ENCODE data around the gene OSBPL5. TPM values are rescaled to one million over a fixed set of nuclear protein-coding genes. Genes with fewer than 3 reads are reported as not detected.

Gene OSBPL5
- total and polyA plus RNA-seq, 3 experiments from 2014 or later: 2.6 to 8.5 (median 2.7) TPM

- Mint-ChIP-seq H3K4me3 (no peak overlapping the region), H3K4me1 (peaks cover 13 to 29% (median 24%) of the 10 kb centered on the region in 3 donors), H3K27me3 (no peaks in the 10 kb centered on the region), H3K27ac (no peak overlapping the region), H3K36me3 (no peaks in the 10 kb centered on the region), H3K9me3 (no peaks in the 10 kb centered on the region)
- Histone ChIP-seq H3K4me1 (ENCODE audit: insufficient read depth, low read length) (peaks cover 18% of the 10 kb centered on the region), H3K36me3 (ENCODE audit: insufficient read depth, low read length) (no peaks in the 10 kb centered on the region), H3K9me3 (ENCODE audit: low read length) (no peaks in the 10 kb centered on the region), H3K27ac (ENCODE audit: low read depth, low read length) (no peak overlapping the region), H3K27me3 (ENCODE audit: insufficient read depth, low read length, poor library complexity, severe bottlenecking) (no peaks in the 10 kb centered on the region), H3K4me3 (ENCODE audit: low read length) (no peak overlapping the region)
- ChIA-PET CTCF (no interaction called here), POLR2A (no interaction called here)
- DNase-seq: no peak
Observed at GRCh38 chr11:3140291-3140603, 24.9 kb downstream of the OSBPL5 start.

DNA sequence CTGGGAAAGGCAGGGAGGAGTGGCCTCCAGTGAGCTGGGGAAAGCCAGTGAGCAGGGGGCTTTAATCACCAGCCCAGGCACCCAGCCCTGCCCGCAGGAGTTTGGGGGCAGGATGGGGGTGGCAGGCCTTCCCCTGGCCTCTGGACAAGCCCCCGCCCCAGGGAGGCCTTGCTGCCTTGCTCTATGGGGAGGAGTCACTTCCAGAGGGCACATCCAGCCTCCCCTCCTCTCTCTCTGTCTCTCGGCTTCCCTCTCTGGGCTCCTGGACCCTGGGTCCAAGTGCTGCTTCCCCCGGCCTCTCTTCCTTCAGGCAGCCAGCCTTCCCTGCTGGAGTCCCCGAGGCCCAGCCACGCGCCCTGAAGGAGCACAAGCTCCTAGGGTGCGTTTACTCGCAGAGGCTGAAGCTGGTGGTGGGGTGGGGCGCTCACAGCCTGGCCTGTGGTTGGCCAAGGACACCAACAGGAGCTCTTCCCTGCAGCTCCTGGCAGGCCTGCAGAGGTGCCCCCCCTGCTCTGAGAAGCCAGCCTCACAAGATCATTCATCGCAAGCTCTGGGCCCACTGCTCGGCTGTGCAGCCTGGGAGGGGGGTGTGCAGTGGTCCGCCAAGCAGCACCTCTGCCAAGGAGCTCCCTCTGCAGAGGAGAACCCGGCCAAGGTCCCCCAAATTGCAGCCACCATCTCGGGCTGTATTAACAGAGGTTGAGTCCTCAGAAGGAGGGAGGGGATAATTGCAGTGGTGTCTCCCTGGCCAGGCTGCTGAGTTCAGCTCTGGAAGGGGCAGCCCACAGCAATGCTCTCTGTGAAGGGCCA is 25.4 kb downstream of the OSBPL5 start:
- Histone ChIP-seq H3K36me3 (ENCODE audit: insufficient read depth, low read length) (no peaks in the 10 kb centered on the region), H3K9me3 (ENCODE audit: low read length) (no peaks in the 10 kb centered on the region), H3K27ac (ENCODE audit: low read depth, low read length) (no peak overlapping the region), H3K4me3 (ENCODE audit: low read length) (no peak overlapping the region), H3K4me1 (ENCODE audit: insufficient read depth, low read length) (peaks cover 24% of the 10 kb centered on the region), H3K27me3 (ENCODE audit: insufficient read depth, low read length, poor library complexity, severe bottlenecking) (no peaks in the 10 kb centered on the region)
- peaks cover 13 to 34% (median 28%) of the 10 kb centered on the region in 3 donors for H3K4me1 Mint-ChIP-seq
- no peaks in the 10 kb centered on the region for H3K36me3 Mint-ChIP-seq
- CTCF ChIA-PET: no interaction called here
- no peak overlapping the region for H3K27ac Mint-ChIP-seq
- POLR2A ChIA-PET: no interaction called here
- H3K9me3 Mint-ChIP-seq: no peaks in the 10 kb centered on the region
- no peak for DNase-seq
- H3K27me3 Mint-ChIP-seq: no peaks in the 10 kb centered on the region
- no peak overlapping the region for H3K4me3 Mint-ChIP-seq

- Mint-ChIP-seq H3K36me3 (no peaks in the 10 kb centered on the region), H3K4me1 (peaks cover 13 to 34% (median 28%) of the 10 kb centered on the region in 3 donors), H3K4me3 (no peak overlapping the region), H3K27me3 (no peaks in the 10 kb centered on the region), H3K9me3 (no peaks in the 10 kb centered on the region), H3K27ac (peak overlapping the region in 1 of 8 donors; percentile 79)
- H3K9me3 ChIP-seq (ENCODE audit: low read length): no peaks in the 10 kb centered on the region
- H3K36me3 ChIP-seq (ENCODE audit: insufficient read depth, low read length): no peaks in the 10 kb centered on the region
- DNase-seq: no peak
- no peak overlapping the region for H3K27ac ChIP-seq (ENCODE audit: low read depth, low read length)
- H3K4me1 ChIP-seq (ENCODE audit: insufficient read depth, low read length): peaks cover 24% of the 10 kb centered on the region
- no peak overlapping the region for H3K4me3 ChIP-seq (ENCODE audit: low read length)
- H3K27me3 ChIP-seq (ENCODE audit: insufficient read depth, low read length, poor library complexity, severe bottlenecking): no peaks in the 10 kb centered on the region
- CTCF ChIA-PET: no interaction called here
- POLR2A ChIA-PET: no interaction called here
Observed at GRCh38 chr11:3139086-3139440, 26.0 kb downstream of the OSBPL5 start.

DNA sequence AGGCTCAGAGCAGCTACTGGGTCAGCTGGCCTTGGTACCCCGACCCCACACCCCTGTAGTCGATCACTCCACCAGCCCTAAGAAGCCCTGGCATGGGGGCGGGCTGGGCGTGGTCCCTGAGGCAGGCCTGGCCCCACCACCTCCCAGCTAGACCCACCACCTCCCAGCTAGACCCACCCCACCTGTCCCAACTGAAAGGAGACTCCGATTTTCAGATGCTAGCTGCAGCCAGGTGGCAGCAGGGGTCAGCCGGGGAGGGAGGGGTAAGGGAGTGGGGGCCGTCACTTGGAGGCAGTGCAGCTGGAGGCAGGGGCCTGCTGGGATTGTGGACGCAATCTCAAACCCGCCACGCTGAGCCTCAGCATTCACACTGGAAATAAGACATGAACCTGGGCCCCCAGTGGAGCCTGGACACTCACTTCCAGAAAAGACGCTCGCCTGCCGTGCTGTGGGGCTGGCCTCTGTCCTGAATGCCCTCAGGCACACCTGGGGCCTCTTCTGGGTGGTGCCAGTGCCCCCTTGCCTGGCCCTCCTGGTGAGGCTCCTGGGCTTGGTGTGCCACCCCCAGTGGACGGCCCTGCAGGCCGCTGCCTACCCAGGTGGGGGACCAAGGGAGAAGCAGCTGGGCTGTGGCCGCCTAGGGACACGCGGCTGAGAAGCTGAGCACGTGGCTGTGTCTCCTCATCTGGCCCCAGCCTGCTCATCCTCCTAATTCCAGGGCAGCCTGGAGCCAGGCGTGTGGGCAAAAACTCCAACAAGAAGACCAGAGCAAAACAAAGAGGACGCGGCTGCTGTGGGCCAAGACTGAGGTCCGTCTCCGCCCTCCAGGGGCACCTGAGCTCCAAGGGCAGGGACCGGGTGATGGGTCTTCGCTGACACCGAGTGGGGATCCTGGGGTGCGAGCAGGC is 26.7 kb downstream of the OSBPL5 start:
- Mint-ChIP-seq H3K36me3 (no peaks in the 10 kb centered on the region), H3K4me3 (no peak overlapping the region), H3K27me3 (no peaks in the 10 kb centered on the region), H3K9me3 (no peaks in the 10 kb centered on the region), H3K27ac (peak overlapping the region in 1 of 8 donors; percentile 68), H3K4me1 (peaks cover 13 to 34% (median 28%) of the 10 kb centered on the region in 3 donors)
- Histone ChIP-seq H3K27me3 (ENCODE audit: insufficient read depth, low read length, poor library complexity, severe bottlenecking) (no peaks in the 10 kb centered on the region), H3K4me3 (ENCODE audit: low read length) (no peak overlapping the region), H3K9me3 (ENCODE audit: low read length) (no peaks in the 10 kb centered on the region), H3K4me1 (ENCODE audit: insufficient read depth, low read length) (peaks cover 24% of the 10 kb centered on the region), H3K36me3 (ENCODE audit: insufficient read depth, low read length) (no peaks in the 10 kb centered on the region), H3K27ac (ENCODE audit: low read depth, low read length) (no peak overlapping the region)
- CTCF ChIA-PET: no interaction called here
- POLR2A ChIA-PET: no interaction called here
- no peak for DNase-seq

- POLR2A ChIA-PET: no interaction called here
- H3K9me3 ChIP-seq (ENCODE audit: low read length): no peaks in the 10 kb centered on the region
- no peaks in the 10 kb centered on the region for H3K9me3 Mint-ChIP-seq
- H3K36me3 ChIP-seq (ENCODE audit: insufficient read depth, low read length): no peaks in the 10 kb centered on the region
- H3K4me1 Mint-ChIP-seq: peaks cover 13 to 37% (median 28%) of the 10 kb centered on the region in 3 donors
- H3K36me3 Mint-ChIP-seq: no peaks in the 10 kb centered on the region
- CTCF ChIA-PET: no interaction called here
- H3K27ac ChIP-seq (ENCODE audit: low read depth, low read length): no peak overlapping the region
- peak overlapping the region in 4 of 8 donors; percentile 29 to 88 (median 46) for H3K27ac Mint-ChIP-seq
- no peaks in the 10 kb centered on the region for H3K27me3 Mint-ChIP-seq
- H3K4me3 ChIP-seq (ENCODE audit: low read length): no peak overlapping the region
- peak overlapping the region in 2 of 7 donors; percentile 15 to 49 for H3K4me3 Mint-ChIP-seq
- DNase-seq: peak in 1 of 5 donors; percentile 42
- H3K4me1 ChIP-seq (ENCODE audit: insufficient read depth, low read length): peaks cover 24% of the 10 kb centered on the region
- no peaks in the 10 kb centered on the region for H3K27me3 ChIP-seq (ENCODE audit: insufficient read depth, low read length, poor library complexity, severe bottlenecking)
Observed at GRCh38 chr11:3137486-3138177, 27.5 kb downstream of the OSBPL5 start.

DNA sequence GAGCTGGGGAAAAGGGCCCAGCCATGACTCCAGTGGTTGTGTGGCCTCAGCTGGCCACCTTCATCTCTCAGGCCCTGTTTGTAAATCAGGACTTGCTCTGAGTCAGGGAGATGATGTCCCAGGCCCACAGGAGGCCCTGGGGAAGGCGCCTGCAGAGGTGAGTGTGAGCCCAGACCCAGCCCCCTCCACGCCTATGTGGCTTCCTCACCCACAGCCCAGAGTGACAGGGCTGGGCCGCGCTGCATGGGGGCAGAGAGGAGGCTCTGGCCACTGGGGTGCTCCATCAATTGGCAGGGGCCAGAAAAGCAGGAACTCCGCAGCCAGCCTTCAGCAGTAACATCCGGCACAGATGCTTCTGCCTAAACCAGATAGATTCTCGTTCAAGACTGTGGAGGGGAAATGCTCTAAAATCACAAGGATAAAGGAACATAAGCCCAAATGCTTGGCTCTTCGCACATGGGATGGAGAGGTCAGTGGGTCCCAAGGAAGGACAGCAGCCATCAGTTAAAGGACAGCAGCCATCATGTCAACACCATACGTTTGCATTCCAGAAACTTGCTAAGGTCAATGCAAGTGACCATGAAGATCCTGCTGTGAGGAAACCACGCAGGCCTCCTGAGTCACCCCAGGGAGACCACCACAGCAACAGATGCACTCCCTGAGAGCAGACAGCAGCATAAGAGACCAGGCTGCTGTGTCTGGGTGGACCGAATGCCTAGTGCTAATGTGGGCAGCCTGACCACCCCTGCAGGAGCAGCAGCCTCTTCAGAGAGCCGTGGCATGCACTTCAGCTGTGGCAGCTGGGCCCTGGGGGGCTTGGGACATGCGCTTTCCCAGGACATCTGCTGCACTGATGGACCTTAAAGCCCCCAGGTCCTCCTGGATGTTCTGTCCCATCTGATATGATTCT is 28.3 kb downstream of the OSBPL5 start:
- Histone ChIP-seq H3K4me1 (ENCODE audit: insufficient read depth, low read length) (peaks cover 24% of the 10 kb centered on the region), H3K36me3 (ENCODE audit: insufficient read depth, low read length) (no peaks in the 10 kb centered on the region), H3K9me3 (ENCODE audit: low read length) (no peaks in the 10 kb centered on the region), H3K27ac (ENCODE audit: low read depth, low read length) (no peak overlapping the region), H3K4me3 (ENCODE audit: low read length) (no peak overlapping the region), H3K27me3 (ENCODE audit: insufficient read depth, low read length, poor library complexity, severe bottlenecking) (no peaks in the 10 kb centered on the region)
- Mint-ChIP-seq H3K4me1 (peaks cover 13 to 38% (median 28%) of the 10 kb centered on the region in 3 donors), H3K9me3 (no peaks in the 10 kb centered on the region), H3K27ac (peak overlapping the region; percentile 23 to 82 (median 58)), H3K4me3 (peak overlapping the region in 4 of 7 donors; percentile 26 to 84 (median 54)), H3K36me3 (no peaks in the 10 kb centered on the region), H3K27me3 (no peaks in the 10 kb centered on the region)
- DNase-seq: peak in 3 of 5 donors; percentile 13 to 37 (median 28)
- POLR2A ChIA-PET: no interaction called here
- CTCF ChIA-PET: no interaction called here

GRCh38 chr11:3135481-3136440 is 29.3 kb downstream of the OSBPL5 start:
- no peaks in the 10 kb centered on the region for H3K27me3 ChIP-seq (ENCODE audit: insufficient read depth, low read length, poor library complexity, severe bottlenecking)
- H3K27ac Mint-ChIP-seq: peak overlapping the region in 5 of 8 donors; percentile 42 to 69 (median 61)
- H3K4me1 ChIP-seq (ENCODE audit: insufficient read depth, low read length): peaks cover 24% of the 10 kb centered on the region
- no peak overlapping the region for H3K27ac ChIP-seq (ENCODE audit: low read depth, low read length)
- no peak overlapping the region for H3K4me3 ChIP-seq (ENCODE audit: low read length)
- no peaks in the 10 kb centered on the region for H3K9me3 Mint-ChIP-seq
- POLR2A ChIA-PET: no interaction called here
- no peaks in the 10 kb centered on the region for H3K27me3 Mint-ChIP-seq
- no peaks in the 10 kb centered on the region for H3K36me3 Mint-ChIP-seq
- H3K36me3 ChIP-seq (ENCODE audit: insufficient read depth, low read length): no peaks in the 10 kb centered on the region
- peak in 2 of 5 donors; percentile 27 to 39 for DNase-seq
- H3K4me1 Mint-ChIP-seq: peaks cover 13 to 37% (median 28%) of the 10 kb centered on the region in 3 donors
- CTCF ChIA-PET: no interaction called here
- no peaks in the 10 kb centered on the region for H3K9me3 ChIP-seq (ENCODE audit: low read length)
- H3K4me3 Mint-ChIP-seq: peak overlapping the region in 3 of 7 donors; percentile 53 to 84 (median 54)

All from CD8-positive, alpha-beta memory T cell (primary cell).